PC-3 (cell line): Measurements from ENCODE around the gene SLC12A2. TPM values are rescaled to one million over a fixed set of nuclear protein-coding genes. Genes with fewer than 3 reads are reported as not detected.
A peak's percentile ranks its signal among the peaks of the same experiment; 100 is the strongest.

Experiments
- ATAC-seq: fragments of 200-7000 bp; cut with Tn5 transposase; 2 replicates; pipeline ENCODE4 v1.9.1; 2020; ENCODE audit warnings: mild to moderate bottlenecking, moderate library complexity
- BruUV-seq: library from RNA; stranded (reverse); fragments of 400-500 nt; replicated peaks from 2 replicates; lab custom pipeline; 2021; lab: Mats Ljungman, UMichigan
- CTCF ChIA-PET: fragments of 300-600 bp; sonication (Branson Sonifier 250); formaldehyde crosslinking; loops from one replicate; lab custom pipeline; 2022; ENCODE audit warnings: antibody characterized with exemption; lab: Charles Lee
- POLR2A ChIA-PET: fragments of 300-600 bp; sonication (Branson Sonifier 250); formaldehyde crosslinking; loops from one replicate; lab custom pipeline; 2022; ENCODE audit warnings: antibody characterized with exemption; ENCODE audit not compliant: unreplicated experiment; lab: Charles Lee
- DNase-seq: peaks from one replicate; pipeline ENCODE4 v3.0.0-alpha.2; 2015
- H2AFZ ChIP-seq: fragments of 300-600 bp; sonication (generic); 2 replicates; pipeline ENCODE4 v1.6.0; 2016; ENCODE audit warnings: antibody characterized with exemption, low read length
- H3F3A ChIP-seq: fragments of 300-600 bp; sonication (generic); one replicate; pipeline ENCODE4 v1.6.0; 2017; ENCODE audit warnings: antibody characterized with exemption, low read length, control low read depth, mild to moderate bottlenecking; ENCODE audit not compliant: unreplicated experiment
- H3K27ac ChIP-seq: fragments of 300-600 bp; sonication (generic); 2 replicates; pipeline ENCODE4 v1.5.1; 2016; ENCODE audit warnings: mild to moderate bottlenecking, low read length
- H3K27me3 ChIP-seq: fragments of 300-600 bp; sonication (generic); 2 replicates; pipeline ENCODE4 v1.6.1; 2016; ENCODE audit warnings: low read length, mixed read lengths
- H3K36me3 ChIP-seq: fragments of 300-600 bp; sonication (generic); 2 replicates; pipeline ENCODE4 v1.6.1; 2016; ENCODE audit warnings: low read depth, mixed run types, low read length, mixed read lengths
- H3K4me1 ChIP-seq: fragments of 300-600 bp; sonication (generic); 2 replicates; pipeline ENCODE4 v1.5.1; 2016; ENCODE audit warnings: low read length; ENCODE audit not compliant: insufficient read depth
- H3K4me2 ChIP-seq: fragments of 300-600 bp; sonication (generic); 2 replicates; pipeline ENCODE4 v1.6.0; 2016; ENCODE audit warnings: low read length
- H3K4me3 ChIP-seq: fragments of 300-600 bp; sonication (generic); 2 replicates; pipeline ENCODE4 v1.5.1; 2016; ENCODE audit warnings: mild to moderate bottlenecking, low read length, mixed read lengths
- H3K79me2 ChIP-seq: fragments of 300-600 bp; sonication (generic); 2 replicates; pipeline ENCODE4 v1.6.1; 2017; ENCODE audit warnings: low read length, mixed read lengths
- H3K9ac ChIP-seq: fragments of 300-600 bp; sonication (generic); 2 replicates; pipeline ENCODE4 v1.6.0; 2016; ENCODE audit warnings: mild to moderate bottlenecking, low read length
- H3K9me2 ChIP-seq: fragments of 300-600 bp; sonication (generic); replicated peaks from 2 replicates; pipeline ENCODE4 v1.6.1; 2016; ENCODE audit warnings: mixed run types, low read length, mixed read lengths
- H3K9me3 ChIP-seq: fragments of 300-600 bp; sonication (generic); 2 replicates; pipeline ENCODE4 v1.6.1; 2016; ENCODE audit warnings: low read length, mixed read lengths
- H4K20me1 ChIP-seq: fragments of 300-600 bp; sonication (generic); 2 replicates; pipeline ENCODE4 v1.6.1; 2016; ENCODE audit warnings: low read length, mixed read lengths
- CTCF ChIP-seq: fragments of 300-600 bp; sonication (generic); conservative IDR thresholded peaks from 2 replicates; pipeline ENCODE4 v1.5.1; 2017; ENCODE audit warnings: antibody characterized with exemption, low read depth, mild to moderate bottlenecking, low read length
- EZH2 ChIP-seq: fragments of 300-600 bp; sonication (generic); IDR thresholded peaks from one replicate; pipeline ENCODE4 v1.6.1; 2017; ENCODE audit warnings: antibody characterized with exemption, mild to moderate bottlenecking, low read length; ENCODE audit not compliant: unreplicated experiment
- EZH2phosphoT487 ChIP-seq: fragments of 300-600 bp; sonication (generic); IDR thresholded peaks from 2 replicates; pipeline ENCODE4 v1.6.1; 2018; ENCODE audit warnings: mild to moderate bottlenecking, antibody characterized with exemption, low read length, borderline replicate concordance
- intact Hi-C: fragments of 100-400 bp; cut with micrococcal nuclease; formaldehyde crosslinking; loops from 2 replicates; pipeline ENCODE4 v1.9.0; 2023
- total RNA-seq: library from RNA; depleted of rRNA; stranded (reverse); fragments of >200 nt; gene quantifications from 2 replicates; pipeline ENCODE4 v1.2.3, GENCODE V29; 2014

Gene SLC12A2
- total RNA-seq, 1 experiment from 2014 or later, result 33.9 TPM

DNA sequence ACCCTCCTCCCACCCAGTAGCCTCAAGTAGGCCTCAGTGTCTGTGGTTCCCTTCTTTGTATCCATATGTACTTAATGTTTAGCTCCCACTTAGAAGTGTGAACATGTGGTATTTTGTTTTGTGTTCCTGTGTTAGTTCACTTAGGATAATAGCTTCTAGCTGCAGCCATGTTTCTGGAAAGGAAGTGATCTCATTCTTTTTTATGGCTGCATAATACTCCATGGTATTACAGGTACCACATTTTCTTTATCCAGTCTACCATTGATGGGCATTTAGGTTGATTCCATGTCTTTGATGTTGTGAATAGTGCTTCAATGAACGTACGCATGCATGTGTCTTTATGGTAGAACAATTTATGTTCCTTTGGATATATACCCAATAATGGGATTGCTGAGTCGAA, 74.8 kb downstream of the SLC12A2 start:
- H3K9ac ChIP-seq, result no peak overlapping the region
- H3K36me3 ChIP-seq, result peaks cover 22% of the 10 kb centered on the region
- ATAC-seq (no peak), DNase-seq (no peak)
- H4K20me1 ChIP-seq, result no peaks in the 10 kb centered on the region
- H3F3A ChIP-seq, result no peaks in the 10 kb centered on the region
- no TSS peak for BruUV-seq
- TF ChIP-seq EZH2 (no peak), EZH2phosphoT487 (no peak), CTCF (no peak)
- H3K27ac ChIP-seq, result no peak overlapping the region
- H2AFZ ChIP-seq, result no peak overlapping the region
- intact Hi-C loops, result no loop called here
- H3K27me3 ChIP-seq, result no peaks in the 10 kb centered on the region
- peaks cover under 1% of the 10 kb centered on the region; the same call in 1 of the 2 replicates for H3K4me1 ChIP-seq
- H3K4me3 ChIP-seq, result no peak overlapping the region
- ChIA-PET POLR2A (interaction anchor here (0.7 kb wide), 1 partner anchor 120 kb away, joined by 5 read pairs; no protein-coding TSS in a partner anchor), CTCF (no interaction called here)
- no peaks in the 10 kb centered on the region for H3K9me3 ChIP-seq
- H3K4me2 ChIP-seq, result no peak overlapping the region
- H3K9me2 ChIP-seq, result no peaks in the 10 kb centered on the region
- no peaks in the 10 kb centered on the region for H3K79me2 ChIP-seq

DNA sequence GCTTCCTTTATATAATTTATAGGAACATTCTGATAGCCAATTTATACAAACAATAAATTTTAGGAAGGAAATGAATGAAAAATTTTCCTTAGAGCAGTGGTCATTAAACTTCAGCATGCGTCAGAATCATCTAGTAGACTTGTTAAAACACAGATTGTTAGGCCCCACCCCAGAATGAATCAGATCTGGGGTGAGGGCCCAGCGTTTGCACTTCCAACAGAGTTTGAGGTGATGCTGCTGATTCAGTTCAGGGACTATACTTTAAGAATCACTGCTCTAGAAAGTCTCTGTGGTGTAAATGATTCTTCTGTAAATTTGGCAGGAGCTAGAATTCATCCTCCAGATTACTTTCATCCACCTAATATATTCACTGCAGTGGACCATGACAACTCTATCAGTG, 80.4 kb downstream of the SLC12A2 start:
- peak overlapping the region; percentile 3; the same call in 1 of the 2 replicates for H3K4me2 ChIP-seq
- POLR2A ChIA-PET, result interaction anchor here (0.6 to 0.7 kb wide), 2 partner anchors 237 to 358 kb away, joined by 4 read pairs; no protein-coding TSS in a partner anchor

More for the DNA sequence above, 80.4 kb downstream of the SLC12A2 start:
- Histone ChIP-seq H2AFZ (no peak overlapping the region), H3K4me1 (peaks cover 14% of the 10 kb centered on the region), H3K9me2 (no peaks in the 10 kb centered on the region), H3K27ac (peak overlapping the region; percentile 55), H3F3A (no peaks in the 10 kb centered on the region), H3K79me2 (no peaks in the 10 kb centered on the region), H3K9ac (peak overlapping the region; percentile 12; the same call in 1 of the 2 replicates), H3K27me3 (no peaks in the 10 kb centered on the region), H3K9me3 (no peaks in the 10 kb centered on the region), H4K20me1 (no peaks in the 10 kb centered on the region), H3K36me3 (peaks cover 13% of the 10 kb centered on the region; the same call in 1 of the 2 replicates), H3K4me3 (no peak overlapping the region)
- CTCF ChIA-PET, result interaction anchor here (0.6 kb wide), 1 partner anchor 309 kb away, joined by 3 read pairs; no protein-coding TSS in a partner anchor
- no TSS peak for BruUV-seq
- DNase-seq, result peak; percentile 89
- intact Hi-C loops, result loop anchor here (1.0 to 5.0 kb wide), 4 partner anchors 37 to 287 kb away; partner anchors contain the start of gene SLC12A2
- no peak for TF ChIP-seq CTCF
- TF ChIP-seq EZH2, result no peak
- TF ChIP-seq EZH2phosphoT487, result no peak
- peak; percentile 98 for ATAC-seq
